Stimulated activated naive CD4-positive, alpha-beta T cell treated with Interleukin-2 at 50 U/mL for 16 hours (primary cell): ENCODE results near the gene STX19.
A peak's percentile ranks its signal among the peaks of the same experiment; 100 is the strongest.
"Not testable (repeated sequence)": the region's sequence is repeated elsewhere in the genome, so short reads cannot be mapped to it uniquely, and the experiment has no call there.

ENCODE experiments used
- DNase-seq: peaks from one replicate; lab custom pipeline; 2025; lab: John Stamatoyannopoulos, UW

Gene STX19

GRCh38 chr3:93973131-93974126 is 55.0 kb downstream of the STX19 start, which contains the start of gene PROS1:
TSS of gene PROS1 (minus strand) at chr3:93973896. CDS start at chr3:93973749, 147 bp downstream.
- DNase-seq: peak; percentile 15

- DNase-seq: no peak
Observed at GRCh38 chr3:93969997-93970396, 58.4 kb downstream of the STX19 start.

GRCh38 chr3:93969443-93969842 is 59.0 kb downstream of the STX19 start:
- DNase-seq: no peak

GRCh38 chr3:93965106-93965505 is 63.3 kb downstream of the STX19 start:
- not testable (repeated sequence) for DNase-seq
